BE2C (cell line): ENCODE measurements around the gene PCSK5.

ENCODE experiments used
- DNase-seq: peaks from one replicate; pipeline ENCODE4 v3.0.0-alpha.2; 2020
- H3K27me3 ChIP-seq: fragments of 250-450 bp; sonication (Bioruptor Pico); 2 replicates; pipeline ENCODE4 v1.5.1; 2020; ENCODE audit warnings: mild to moderate bottlenecking
- H3K36me3 ChIP-seq: fragments of 250-450 bp; sonication (Bioruptor Pico); 2 replicates; pipeline ENCODE4 v1.5.1; 2020; ENCODE audit warnings: mild to moderate bottlenecking
- H3K4me1 ChIP-seq: fragments of 250-450 bp; sonication (Bioruptor Pico); 2 replicates; pipeline ENCODE4 v1.5.1; 2020
- H3K4me3 ChIP-seq: 2 replicates; pipeline ENCODE4 v1.5.1; 2011; ENCODE audit warnings: low read depth, low read length
- H3K9me3 ChIP-seq: fragments of 250-450 bp; sonication (Bioruptor Pico); 2 replicates; pipeline ENCODE4 v1.5.1; 2020
- CTCF ChIP-seq: IDR thresholded peaks from 2 replicates; pipeline ENCODE4 v1.5.1; 2012; ENCODE audit warnings: mild to moderate bottlenecking, low read depth, low read length

The PCSK5 gene

GRCh38 chr9:75903785-75904360, 13.4 kb downstream of the PCSK5 start:
- DNase-seq, result no peak
- no peak for TF ChIP-seq CTCF
- H3K9me3 ChIP-seq, result no peaks in the 10 kb centered on the region
- H3K36me3 ChIP-seq, result no peaks in the 10 kb centered on the region
- no peak overlapping the region for H3K4me3 ChIP-seq
- H3K4me1 ChIP-seq, result no peaks in the 10 kb centered on the region
- no peaks in the 10 kb centered on the region for H3K27me3 ChIP-seq

- no peak for DNase-seq
- Histone ChIP-seq H3K4me3 (no peak overlapping the region), H3K9me3 (no peaks in the 10 kb centered on the region), H3K36me3 (no peaks in the 10 kb centered on the region), H3K4me1 (no peaks in the 10 kb centered on the region), H3K27me3 (no peaks in the 10 kb centered on the region)
- TF ChIP-seq CTCF, result no peak
Measured at GRCh38 chr9:75904364-75904763, 13.9 kb downstream of the PCSK5 start.

- H3K27me3 ChIP-seq, result no peaks in the 10 kb centered on the region
- H3K36me3 ChIP-seq, result no peaks in the 10 kb centered on the region
- no peak for DNase-seq
- H3K4me1 ChIP-seq, result no peaks in the 10 kb centered on the region
- H3K9me3 ChIP-seq, result no peaks in the 10 kb centered on the region
- H3K4me3 ChIP-seq, result no peak overlapping the region
- no peak for TF ChIP-seq CTCF
Measured at GRCh38 chr9:75906531-75906930, 16.1 kb downstream of the PCSK5 start.

GRCh38 chr9:75907329-75907728, 16.9 kb downstream of the PCSK5 start:
- H3K4me3 ChIP-seq, result no peak overlapping the region
- no peaks in the 10 kb centered on the region for H3K9me3 ChIP-seq
- no peaks in the 10 kb centered on the region for H3K36me3 ChIP-seq
- no peak for DNase-seq
- H3K27me3 ChIP-seq, result no peaks in the 10 kb centered on the region
- TF ChIP-seq CTCF, result no peak
- H3K4me1 ChIP-seq, result no peaks in the 10 kb centered on the region

- TF ChIP-seq CTCF, result no peak
- Histone ChIP-seq H3K4me1 (no peaks in the 10 kb centered on the region), H3K4me3 (no peak overlapping the region), H3K36me3 (no peaks in the 10 kb centered on the region), H3K27me3 (no peaks in the 10 kb centered on the region), H3K9me3 (no peaks in the 10 kb centered on the region)
- DNase-seq, result no peak
Measured at GRCh38 chr9:75907923-75908322, 17.4 kb downstream of the PCSK5 start.

- no peaks in the 10 kb centered on the region for H3K4me1 ChIP-seq
- H3K4me3 ChIP-seq, result no peak overlapping the region
- TF ChIP-seq CTCF, result no peak
- no peak for DNase-seq
- H3K36me3 ChIP-seq, result no peaks in the 10 kb centered on the region
- H3K27me3 ChIP-seq, result no peaks in the 10 kb centered on the region
- H3K9me3 ChIP-seq, result no peaks in the 10 kb centered on the region
Measured at GRCh38 chr9:75909776-75910175, 19.3 kb downstream of the PCSK5 start.
